NOMO-1 (cell line): ENCODE data around the gene JSRP1.

Source experiments
- DNase-seq, 2 experiments: peaks; one replicate each; lab custom pipeline; 2025; ENCODE audit not compliant: unreplicated experiment in 2 of 2; lab: John Stamatoyannopoulos, UW

The JSRP1 gene

DNA sequence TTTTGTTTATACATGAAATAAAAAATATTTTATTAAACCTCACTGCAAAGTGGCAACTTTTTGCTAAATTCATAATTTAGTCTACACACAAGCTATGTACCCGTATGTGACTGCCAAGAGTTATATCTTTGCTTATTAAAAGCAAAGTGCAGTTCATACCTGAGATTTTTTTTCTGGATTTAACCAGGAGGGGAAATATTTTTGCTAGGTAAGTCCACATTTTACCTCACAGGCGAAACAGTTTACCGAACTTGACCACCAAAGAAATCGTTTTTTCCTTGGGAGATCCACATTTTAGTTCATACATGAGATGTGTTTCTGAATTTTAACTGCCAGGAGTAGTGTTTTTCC, 12.2 kb upstream of the JSRP1 start:
- DNase-seq: no peak

DNA sequence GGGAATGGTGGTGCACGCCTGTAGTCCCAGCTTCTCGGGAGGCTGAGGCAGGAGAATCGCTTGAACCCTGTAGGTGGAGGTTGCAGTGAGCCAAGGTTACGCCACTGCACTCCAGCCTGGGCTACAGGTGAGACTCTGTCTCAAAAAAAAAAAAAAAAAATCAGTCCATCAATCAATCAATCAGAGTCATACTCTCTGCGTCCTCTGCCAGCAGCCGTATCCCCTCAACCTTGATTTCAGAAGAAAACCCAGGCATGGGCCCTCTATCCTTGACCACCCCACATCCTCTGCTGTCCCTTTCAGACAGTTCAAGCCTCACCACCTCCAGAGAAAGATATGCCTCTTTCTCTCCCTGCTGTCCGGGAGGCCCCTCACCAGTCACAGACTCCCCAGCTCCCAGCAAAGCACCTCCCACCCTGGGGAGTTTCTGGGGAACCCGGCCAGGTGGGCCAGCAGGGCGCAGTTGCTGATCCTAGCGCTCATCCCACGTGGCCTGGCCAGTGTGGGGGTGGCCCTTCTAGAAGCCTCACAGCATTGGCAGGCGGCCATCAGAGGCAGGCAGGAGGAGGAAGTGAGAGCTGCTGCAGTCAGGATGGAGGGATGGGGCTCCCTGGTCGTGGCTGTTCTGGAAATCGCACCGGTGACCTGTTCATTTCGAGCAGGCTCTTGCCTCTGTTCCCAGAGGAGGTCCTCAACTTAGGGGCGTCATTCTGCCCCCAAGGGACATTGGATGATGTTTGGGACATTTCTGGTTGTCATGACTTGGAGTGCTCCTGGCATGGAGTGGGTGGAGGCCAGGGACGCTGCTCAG, 10.2 kb upstream of the JSRP1 start:
- DNase-seq: peak; percentile 78 to 80

DNA sequence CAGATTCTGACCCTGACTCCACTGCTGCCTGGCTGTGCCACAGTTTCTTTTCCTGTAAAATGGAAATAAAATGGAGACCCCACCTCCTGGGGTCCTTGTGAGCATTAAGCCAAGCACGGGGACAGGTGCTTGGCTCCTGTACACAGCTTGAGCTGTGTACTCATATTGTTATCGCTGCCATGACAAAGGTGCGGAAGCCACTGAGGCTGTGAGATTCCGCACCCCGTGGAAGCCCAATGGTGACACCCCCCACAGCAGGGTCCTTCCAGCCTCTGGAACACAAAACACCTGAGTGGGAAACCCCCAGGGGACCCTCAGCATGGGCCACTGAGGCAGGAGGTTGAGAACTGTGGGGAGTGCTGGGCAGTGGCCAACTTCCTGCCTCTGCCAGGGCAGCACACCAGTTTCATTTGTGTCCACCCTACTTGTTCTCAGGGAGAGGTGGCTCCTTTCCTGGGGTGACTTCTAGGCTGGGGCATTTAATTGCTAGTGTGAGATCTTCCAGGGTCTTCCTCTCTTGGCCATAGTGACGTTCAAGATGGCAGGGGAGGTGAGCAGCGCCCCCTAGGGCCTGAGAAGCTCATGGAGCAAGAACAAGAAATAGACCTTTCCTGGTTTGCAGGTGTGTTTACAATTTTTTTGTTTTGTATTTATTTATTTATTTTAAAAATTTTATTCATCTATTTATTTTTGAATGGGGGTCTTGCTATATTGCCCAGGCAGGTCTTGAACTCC, 5.4 kb upstream of the JSRP1 start:
- no peak for DNase-seq

DNA sequence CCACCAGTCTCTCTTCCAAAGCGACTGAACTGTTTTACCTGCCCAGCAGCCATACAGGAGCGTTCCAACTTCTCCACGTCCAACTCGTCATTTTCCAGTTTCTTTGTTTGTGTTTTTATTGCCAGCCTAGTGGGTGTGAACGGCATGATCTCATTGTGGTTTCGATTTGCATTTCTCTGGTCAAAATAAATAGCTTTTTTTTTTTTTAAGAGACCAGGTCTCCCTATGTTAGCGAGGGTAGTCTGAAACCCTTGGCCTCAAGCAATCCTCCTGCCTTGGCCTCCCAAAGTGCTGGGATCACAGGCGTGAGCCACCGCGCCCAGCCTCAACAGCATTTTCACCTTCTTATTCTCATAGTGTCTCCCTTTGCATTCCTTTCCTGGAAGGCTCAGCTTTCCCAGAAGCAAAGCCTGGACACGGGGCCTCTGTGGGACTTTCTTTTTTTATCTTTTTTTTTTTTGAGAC, 4.2 kb upstream of the JSRP1 start:
- DNase-seq: no peak

DNA sequence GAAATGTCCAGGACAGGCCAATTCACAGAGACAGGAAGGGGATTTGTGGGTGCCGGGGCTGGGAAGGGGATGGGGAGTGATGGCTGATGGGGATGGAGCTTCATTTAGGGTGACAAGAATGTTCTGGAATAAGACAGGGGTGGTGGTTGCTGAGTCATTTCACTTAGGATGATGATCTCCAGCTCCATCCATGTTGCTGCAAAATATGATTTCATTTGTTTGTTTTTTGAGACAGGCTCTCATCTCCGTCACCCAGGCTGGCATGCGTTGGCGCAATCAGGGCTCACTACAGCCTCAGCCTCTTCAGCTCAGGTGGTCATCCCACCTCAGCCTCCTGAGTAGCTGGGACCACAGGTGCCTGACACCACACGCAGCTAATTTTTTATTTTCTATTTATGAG, 3.1 kb upstream of the JSRP1 start:
- no peak for DNase-seq

DNA sequence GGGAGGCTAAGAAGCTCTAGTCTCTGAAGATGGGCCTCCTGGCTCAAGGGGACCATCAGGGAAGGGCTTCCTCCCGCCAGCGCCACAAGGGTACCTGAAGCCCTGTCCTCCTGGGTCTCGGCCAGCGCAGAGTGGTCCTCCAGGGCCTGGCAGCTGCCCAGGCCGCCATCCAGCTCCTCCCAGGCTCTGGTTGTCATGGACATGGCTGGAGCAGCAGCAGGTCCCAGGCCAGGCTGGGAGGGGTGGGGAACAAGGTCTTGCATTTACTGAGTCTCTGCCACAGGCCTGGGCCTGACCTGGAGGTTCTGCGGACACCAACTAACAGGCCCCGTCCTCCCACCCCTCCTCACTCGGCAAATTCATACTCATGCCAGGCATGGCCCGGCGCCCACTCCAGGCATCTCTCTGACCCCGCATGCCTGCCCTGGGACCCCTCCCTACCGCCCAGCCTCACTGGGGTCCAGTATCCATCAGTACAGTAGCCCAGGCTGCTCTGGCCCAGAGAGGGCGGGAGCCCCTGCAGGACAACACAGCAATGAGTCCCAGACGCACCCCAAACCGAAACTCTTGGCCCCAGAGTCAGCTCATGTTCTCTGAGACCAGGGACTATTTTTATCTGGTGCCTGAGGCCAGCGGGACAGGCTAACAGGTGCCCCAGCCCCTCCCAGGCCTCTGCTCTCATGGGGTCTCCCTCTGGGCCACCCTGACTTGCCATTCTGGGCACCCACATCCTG, 938 bp downstream of the JSRP1 start:
- no peak for DNase-seq

DNA sequence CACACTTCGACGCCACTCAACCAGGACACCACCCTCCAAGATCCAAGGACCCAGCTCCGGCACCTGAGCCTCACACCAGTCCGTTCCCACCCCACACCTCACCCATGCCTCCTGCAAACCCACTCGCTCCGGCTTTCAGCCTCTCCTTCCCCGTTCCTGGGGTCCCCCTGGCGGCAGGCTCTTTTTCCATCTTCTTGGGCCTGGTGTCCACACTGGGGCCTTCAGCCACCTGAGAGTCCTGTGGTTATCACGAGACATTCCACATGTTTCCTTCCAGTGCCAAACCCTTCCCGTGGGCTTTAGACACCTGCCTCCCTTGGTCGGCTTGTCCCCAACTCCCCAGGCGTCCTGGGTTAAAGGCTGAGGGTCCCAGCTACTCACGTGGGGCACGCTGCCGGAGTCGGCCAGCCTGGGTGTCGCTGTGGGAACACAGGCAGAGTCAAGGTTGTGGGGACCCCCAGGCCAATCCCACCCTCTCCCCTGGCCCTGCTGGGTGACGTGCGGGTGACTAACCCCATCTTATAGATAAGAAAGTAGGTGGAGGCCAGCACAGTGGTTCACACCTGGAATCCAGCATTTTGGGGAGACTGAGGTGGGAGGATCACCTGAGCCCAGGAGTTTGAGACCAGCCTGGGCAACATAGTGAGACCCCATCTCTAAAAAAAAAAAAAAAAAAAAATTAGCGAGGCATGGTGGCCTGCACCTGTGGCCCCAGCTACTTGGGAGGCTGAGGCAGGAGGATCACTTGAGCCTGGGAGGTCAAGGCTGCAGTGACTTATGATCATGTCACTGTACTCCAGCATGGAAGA, 1.9 kb downstream of the JSRP1 start:
- no peak for DNase-seq

DNA sequence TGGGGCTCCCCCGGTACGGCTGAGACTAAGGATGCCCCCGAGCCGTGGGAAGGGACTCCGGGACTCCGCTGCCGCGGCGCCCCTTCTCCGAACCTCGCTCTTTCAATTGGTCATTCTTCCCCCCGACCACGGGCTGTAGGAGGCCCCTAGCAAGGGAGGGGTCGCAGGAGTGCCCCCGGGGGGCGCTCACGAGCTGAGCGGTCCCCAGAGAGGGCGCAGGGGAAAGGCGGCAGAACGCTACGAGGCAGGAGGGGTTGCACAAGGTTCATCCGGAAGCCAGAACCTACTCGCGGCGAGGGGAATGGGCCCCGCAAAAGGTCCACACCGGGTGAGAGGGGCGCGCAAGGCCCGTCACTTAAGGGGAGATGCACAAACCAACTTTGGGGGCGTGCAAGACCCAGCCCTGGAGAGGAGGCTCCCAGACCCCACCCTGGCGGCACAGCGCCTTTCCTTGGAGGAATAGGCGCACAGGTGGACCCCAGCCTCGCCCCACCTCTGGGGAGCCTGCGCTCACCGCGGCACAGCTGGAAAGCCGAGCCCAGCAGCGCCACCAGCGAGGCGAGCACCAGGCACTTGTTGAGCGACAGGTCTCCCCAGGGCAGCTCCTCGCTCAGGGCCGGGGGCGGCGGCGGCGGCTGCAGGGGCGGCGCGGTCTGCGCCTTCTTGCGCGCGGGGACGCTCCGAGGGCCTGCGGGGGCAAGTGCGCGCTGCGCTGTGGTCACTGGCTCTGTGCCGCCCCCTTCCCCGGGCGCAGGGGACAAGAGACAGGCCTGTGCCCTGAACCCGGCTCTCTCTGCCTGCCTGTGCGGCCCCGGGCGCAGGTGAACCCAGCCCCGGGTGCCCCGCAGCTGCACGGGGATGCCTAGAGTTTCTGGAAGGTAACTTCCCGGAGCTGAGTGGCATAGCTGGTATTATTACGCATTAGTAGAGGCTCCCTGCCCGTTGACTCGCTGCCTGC, 2.8 kb downstream of the JSRP1 start:
- DNase-seq: peak; percentile 53 to 76

DNA sequence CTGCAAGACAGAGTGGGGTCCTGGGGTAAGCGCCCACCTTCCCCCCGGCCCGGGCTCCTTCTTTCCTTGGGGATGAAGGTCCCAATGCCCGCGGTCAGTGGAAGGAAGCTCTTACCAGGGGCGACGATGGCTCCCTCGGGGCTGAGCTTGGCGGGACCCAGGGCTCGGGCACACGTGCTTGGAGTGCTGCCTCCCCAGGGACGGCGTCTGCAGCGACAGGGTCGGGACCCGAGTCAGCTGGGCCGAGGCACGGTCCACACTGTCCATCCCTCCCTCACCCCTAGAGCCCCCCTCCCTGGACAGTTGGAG, 3.5 kb downstream of the JSRP1 start:
- DNase-seq: no peak

DNA sequence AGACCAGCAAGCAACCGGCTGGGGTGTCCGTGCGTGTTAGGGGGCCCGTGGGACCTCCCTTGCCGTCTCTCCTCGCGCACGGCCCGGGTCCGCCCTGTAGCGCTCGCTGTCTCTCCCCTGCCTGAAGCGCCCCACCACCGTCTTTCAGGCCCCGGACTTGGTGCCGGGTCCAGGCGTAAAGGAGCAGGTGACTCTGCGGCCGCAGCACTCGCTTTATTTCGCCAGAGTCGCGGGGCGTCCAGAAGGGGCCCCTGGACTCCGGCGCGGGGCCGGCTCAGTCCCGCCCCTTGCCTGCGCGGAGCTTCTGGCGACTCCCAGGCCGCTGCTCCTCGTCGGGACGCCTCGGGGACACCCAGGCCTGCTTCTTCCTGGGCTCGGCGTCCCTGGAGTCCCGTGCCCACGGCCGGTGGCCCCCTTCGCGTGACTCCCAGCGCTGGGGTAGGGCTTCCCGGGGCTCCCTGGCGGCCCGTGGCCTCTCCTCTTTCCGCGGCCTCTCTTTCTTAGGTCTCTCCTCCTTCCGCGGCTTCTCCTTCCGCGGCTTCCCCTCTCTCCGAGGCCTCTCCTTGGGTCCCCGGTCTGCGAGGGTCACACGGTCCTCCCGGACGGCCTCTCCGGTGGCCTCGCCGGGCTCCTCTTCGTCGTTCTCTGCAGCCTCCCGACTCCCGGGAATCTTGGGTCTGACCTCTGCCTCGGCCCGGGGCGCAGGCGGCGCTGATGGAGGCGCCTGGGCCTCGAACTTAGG, 4.0 kb downstream of the JSRP1 start:
- peak in 1 of 2 experiments; percentile 29 for DNase-seq

DNA sequence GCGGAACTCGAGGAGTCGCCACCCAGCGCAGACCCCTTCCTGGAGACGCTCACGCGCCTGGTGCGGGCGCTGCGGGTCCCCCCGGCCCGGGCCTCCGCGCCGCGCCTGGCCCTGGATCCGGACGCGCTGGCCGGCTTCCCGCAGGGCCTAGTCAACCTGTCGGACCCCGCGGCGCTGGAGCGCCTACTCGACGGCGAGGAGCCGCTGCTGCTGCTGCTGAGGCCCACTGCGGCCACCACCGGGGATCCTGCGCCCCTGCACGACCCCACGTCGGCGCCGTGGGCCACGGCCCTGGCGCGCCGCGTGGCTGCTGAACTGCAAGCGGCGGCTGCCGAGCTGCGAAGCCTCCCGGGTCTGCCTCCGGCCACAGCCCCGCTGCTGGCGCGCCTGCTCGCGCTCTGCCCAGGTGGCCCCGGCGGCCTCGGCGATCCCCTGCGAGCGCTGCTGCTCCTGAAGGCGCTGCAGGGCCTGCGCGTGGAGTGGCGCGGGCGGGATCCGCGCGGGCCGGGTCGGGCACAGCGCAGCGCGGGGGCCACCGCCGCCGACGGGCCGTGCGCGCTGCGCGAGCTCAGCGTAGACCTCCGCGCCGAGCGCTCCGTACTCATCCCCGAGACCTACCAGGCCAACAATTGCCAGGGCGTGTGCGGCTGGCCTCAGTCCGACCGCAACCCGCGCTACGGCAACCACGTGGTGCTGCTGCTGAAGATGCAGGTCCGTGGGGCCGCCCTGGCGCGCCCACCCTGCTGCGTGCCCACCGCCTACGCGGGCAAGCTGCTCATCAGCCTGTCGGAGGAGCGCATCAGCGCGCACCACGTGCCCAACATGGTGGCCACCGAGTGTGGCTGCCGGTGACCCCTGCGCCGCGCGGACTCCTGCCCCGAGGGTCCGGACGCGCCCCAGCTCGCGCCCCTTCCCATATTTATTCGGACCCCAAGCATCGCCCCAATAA, 4.8 kb downstream of the JSRP1 start:
- no peak for DNase-seq

DNA sequence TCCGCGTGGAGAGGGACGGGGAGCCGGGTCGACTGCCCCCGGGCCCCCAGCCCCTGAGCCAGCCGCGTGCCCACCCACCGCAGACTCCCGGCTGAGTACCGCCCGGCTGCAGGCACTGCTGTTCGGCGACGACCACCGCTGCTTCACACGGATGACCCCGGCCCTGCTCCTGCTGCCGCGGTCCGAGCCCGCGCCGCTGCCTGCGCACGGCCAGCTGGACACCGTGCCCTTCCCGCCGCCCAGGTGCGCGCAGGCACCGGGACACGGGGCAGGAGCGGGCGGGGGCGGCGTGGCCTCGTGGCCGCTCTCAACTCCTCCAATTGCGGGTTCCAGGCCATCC, 5.5 kb downstream of the JSRP1 start:
- DNase-seq: no peak

DNA sequence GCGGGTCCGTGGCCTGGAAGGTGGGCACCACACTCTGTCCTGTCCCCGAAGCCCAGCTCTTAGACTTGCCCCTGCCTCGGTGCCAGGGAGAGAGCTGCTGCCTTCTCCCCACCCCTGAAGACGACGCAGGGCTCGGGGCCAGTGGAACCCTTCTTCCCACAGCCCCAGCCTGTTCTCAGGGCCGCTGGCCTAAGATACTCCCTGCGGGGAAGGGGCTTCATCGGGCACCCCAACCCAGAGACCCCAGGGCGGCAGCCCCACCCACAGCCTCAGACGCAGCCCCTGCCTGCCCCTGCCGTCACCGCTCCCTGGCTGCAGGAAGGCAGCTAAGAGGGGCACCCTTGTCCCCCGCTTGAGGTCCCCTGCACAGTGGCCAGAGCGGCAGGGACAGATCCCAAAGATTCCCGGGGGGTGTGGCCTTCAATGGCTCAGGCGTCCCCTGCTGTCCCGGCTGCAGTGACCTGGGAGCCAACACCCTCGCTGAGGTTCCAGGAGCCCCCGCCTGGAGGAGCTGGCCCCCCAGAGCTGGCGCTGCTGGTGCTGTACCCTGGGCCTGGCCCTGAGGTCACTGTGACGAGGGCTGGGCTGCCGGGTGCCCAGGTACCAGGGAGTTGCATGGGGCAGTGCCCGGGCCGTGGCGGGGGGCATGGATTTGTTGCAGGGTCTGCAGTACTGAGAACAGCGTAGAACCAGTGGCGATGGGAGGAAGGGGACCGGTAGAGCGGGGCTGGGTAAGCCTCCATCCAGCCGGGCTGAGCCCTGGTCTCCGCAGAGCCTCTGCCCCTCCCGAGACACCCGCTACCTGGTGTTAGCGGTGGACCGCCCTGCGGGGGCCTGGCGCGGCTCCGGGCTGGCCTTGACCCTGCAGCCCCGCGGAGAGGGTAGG, 6.1 kb downstream of the JSRP1 start:
- DNase-seq: no peak

DNA sequence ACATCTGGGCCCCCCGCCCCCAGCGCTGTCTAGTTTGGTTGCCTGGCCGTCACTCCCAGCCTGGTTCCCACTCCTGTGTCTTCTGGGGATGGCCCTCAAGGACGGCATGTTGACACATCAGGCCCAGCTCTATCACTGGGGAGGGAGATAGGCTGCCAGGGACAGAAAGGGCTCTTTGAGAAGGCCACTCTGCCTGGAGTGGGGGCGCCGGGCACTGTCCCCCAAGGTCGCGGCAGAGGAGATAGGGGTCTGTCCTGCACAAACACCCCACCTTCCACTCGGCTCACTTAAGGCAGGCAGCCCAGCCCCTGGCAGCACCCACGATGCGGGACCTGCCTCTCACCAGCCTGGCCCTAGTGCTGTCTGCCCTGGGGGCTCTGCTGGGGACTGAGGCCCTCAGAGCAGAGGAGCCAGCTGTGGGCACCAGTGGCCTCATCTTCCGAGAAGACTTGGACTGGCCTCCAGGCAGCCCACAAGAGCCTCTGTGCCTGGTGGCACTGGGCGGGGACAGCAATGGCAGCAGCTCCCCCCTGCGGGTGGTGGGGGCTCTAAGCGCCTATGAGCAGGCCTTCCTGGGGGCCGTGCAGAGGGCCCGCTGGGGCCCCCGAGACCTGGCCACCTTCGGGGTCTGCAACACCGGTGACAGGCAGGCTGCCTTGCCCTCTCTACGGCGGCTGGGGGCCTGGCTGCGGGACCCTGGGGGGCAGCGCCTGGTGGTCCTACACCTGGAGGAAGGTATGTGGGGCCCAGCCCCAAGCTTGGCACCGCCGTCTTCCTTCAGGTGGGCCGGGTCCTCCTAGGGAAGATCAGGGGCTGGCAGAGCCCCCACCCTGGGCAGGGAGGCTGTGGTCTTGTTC, 7.0 kb downstream of the JSRP1 start, which contains the start of gene AMH:
TSS of gene AMH (plus strand) at position 314 of the 857 bp plus-strand sequence. CDS start at position 324, 10 bp downstream.
- DNase-seq: no peak

DNA sequence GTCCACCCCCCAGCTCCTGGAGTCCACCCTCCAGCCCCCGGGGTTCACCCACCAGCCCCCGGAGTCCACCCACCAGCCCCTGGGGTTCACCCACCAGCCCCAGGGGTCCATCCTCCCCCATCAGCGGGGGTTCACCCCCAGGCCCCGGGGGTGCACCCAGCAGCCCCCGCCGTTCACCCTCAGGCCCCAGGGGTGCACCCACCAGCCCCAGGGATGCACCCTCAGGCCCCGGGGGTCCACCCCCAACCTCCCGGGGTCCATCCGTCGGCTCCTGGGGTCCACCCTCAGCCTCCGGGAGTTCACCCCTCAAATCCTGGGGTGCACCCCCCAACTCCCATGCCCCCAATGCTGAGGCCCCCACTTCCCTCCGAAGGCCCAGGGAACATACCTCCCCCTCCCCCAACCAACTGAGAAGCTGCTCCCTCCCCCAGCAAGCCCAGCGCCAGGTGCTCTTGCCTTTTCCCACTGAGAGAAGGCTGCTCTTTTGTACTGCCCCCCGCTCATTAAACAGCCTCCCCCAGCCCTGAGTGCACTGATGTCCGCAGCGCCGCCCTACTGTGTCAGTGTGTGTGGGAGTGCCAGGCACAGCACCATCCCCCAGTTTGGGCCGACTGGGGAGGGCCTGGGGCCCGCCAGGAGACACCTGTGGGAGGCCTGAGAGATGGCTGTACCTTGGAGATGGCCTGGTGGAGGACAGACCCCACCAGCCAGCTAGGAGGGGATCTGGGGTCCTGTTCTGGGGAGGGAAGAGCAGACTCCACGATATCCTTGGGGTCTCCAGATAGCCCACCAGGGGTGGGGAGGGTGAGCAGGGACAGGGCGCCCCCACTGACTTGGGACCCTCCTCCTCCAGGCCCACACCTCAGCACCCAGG, 7.8 kb downstream of the JSRP1 start:
- DNase-seq: no peak
